Measurements from ENCODE around the gene TMEM253.

Gene TMEM253

GRCh38 chr14:21090940-21091663 lies 9.8 kb upstream of the TMEM253 start:
- no peak for DNase-seq

GRCh38 chr14:21091821-21092272 lies 9.0 kb upstream of the TMEM253 start:
- DNase-seq, result no peak

- DNase-seq, result peak; percentile 62
These were observed 8.4 kb upstream of the TMEM253 start for GRCh38 chr14:21092273-21093011.

GRCh38 chr14:21093018-21093417 lies 7.8 kb upstream of the TMEM253 start:
- no peak for DNase-seq

GRCh38 chr14:21093769-21094681 lies 6.8 kb upstream of the TMEM253 start:
- DNase-seq, result peak; percentile 84

- peak; percentile 71 for DNase-seq
These were observed 5.2 kb upstream of the TMEM253 start for GRCh38 chr14:21095430-21096205.

GRCh38 chr14:21096438-21096837 lies 4.4 kb upstream of the TMEM253 start:
- DNase-seq, result peak; percentile 16

GRCh38 chr14:21096978-21097635 lies 3.8 kb upstream of the TMEM253 start:
- peak; percentile 36 for DNase-seq

GRCh38 chr14:21097636-21098075 lies 3.2 kb upstream of the TMEM253 start:
- peak; percentile 57 for DNase-seq

- DNase-seq, result peak; percentile 69
These were observed 2.6 kb upstream of the TMEM253 start, which contains the start of gene ZNF219 for GRCh38 chr14:21098076-21098891. Gene ZNF219, minus strand, starts transcription at chr14:21098655. Its CDS starts 5,064 bp downstream, at chr14:21093591.

- peak; percentile 50 for DNase-seq
These were observed 1.8 kb upstream of the TMEM253 start for GRCh38 chr14:21098892-21099595.

- DNase-seq, result no peak
These were observed 1.3 kb upstream of the TMEM253 start for GRCh38 chr14:21099596-21099985.

GRCh38 chr14:21101802-21102413 lies 1.0 kb downstream of the TMEM253 start:
- DNase-seq, result no peak

- DNase-seq, result peak; percentile 64
These were observed 1.9 kb downstream of the TMEM253 start for GRCh38 chr14:21102521-21103410.

- DNase-seq, result no peak
These were observed 2.5 kb downstream of the TMEM253 start for GRCh38 chr14:21103411-21103709.

- DNase-seq, result peak; percentile 98
These were observed 3.0 kb downstream of the TMEM253 start for GRCh38 chr14:21103710-21104447.

GRCh38 chr14:21104448-21105060 lies 3.7 kb downstream of the TMEM253 start:
- DNase-seq, result peak; percentile 93
